Neural cell (in vitro differentiated cells): ENCODE measurements around the gene FXYD1.

Experiments used
- CTCF ChIP-seq: fragments of 450-650 bp; IDR thresholded peaks from 2 replicates; pipeline ENCODE4 v1.5.1; 2014; ENCODE audit warnings: antibody characterized with exemption, mild to moderate bottlenecking, moderate library complexity; ENCODE audit not compliant: poor library complexity, severe bottlenecking
- EP300 ChIP-seq: fragments of 450-650 bp; conservative IDR thresholded peaks from 2 replicates; pipeline ENCODE4 v1.6.1; 2014; ENCODE audit warnings: antibody characterized with exemption, mild to moderate bottlenecking, moderate library complexity; ENCODE audit not compliant: poor library complexity, severe bottlenecking
- MXI1 ChIP-seq: fragments of 450-650 bp; conservative IDR thresholded peaks from 2 replicates; pipeline ENCODE4 v1.6.1; 2014; ENCODE audit warnings: antibody characterized with exemption, mild to moderate bottlenecking; ENCODE audit not compliant: poor library complexity, severe bottlenecking
- POLR2AphosphoS5 ChIP-seq: IDR thresholded peaks from 2 replicates; pipeline ENCODE4 v1.6.1; 2012
- REST ChIP-seq: IDR thresholded peaks from 2 replicates; pipeline ENCODE4 v1.6.1; 2012; ENCODE audit warnings: borderline replicate concordance

- no peak for TF ChIP-seq CTCF
- no peak for TF ChIP-seq REST
- no peak for TF ChIP-seq POLR2AphosphoS5
- TF ChIP-seq EP300: no peak
- no peak for TF ChIP-seq MXI1
Measured at GRCh38 chr19:35179830-35180229, 41.2 kb downstream of the FXYD1 start.
